ENCODE measurements around the gene ALOXE3. TPM values are rescaled to one million over a fixed set of nuclear protein-coding genes. Genes with fewer than 3 reads are reported as not detected.

ALOXE3 gene
- total RNA-seq, 2 experiments from 2014 or later = 0.81 to 0.91 TPM

DNA sequence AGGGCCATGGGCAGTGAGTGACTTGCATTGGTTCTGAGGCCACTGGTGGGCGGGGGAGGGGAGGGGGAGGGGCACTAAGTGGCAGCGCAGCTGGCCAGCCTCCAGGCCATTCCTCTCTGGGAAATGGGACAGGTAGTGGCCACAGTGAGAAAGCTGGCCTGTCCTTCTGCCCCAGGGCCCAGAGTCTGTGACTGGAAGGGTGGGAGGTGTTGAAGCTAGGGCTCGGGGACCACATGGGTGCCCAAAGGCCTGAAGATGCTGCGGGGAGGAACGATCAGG is 30.4 kb downstream of the ALOXE3 start:
- H3K4me3 Mint-ChIP-seq = no peak overlapping the region
- Histone ChIP-seq H3K27me3 (ENCODE audit: control insufficient read depth in 1 of 2, insufficient read depth in 2 of 2, low read length in 2 of 2) (peaks cover 4 to 8% of the 10 kb centered on the region in 2 experiments), H3K9me3 (ENCODE audit: control insufficient read depth in 1 of 2, insufficient read depth in 1 of 2, low read length in 2 of 2) (no peaks in the 10 kb centered on the region), H3K36me3 (ENCODE audit: insufficient read depth, low read length) (no peaks in the 10 kb centered on the region), H3K4me3 (ENCODE audit: low read length) (no peak overlapping the region), H3K27ac (ENCODE audit: low read depth in 1 of 2, low read length in 2 of 2) (no peak overlapping the region), H3K4me1 (ENCODE audit: insufficient read depth, low read length) (no peaks in the 10 kb centered on the region)
- H3K27ac Mint-ChIP-seq = no peak overlapping the region
- peaks cover 26% of the 10 kb centered on the region for H3K27me3 Mint-ChIP-seq
- intact Hi-C loops (cut with DNase I, micrococcal nuclease) = no loop called here
- DNase-seq = no peak
- CTCF ChIA-PET = interaction anchor here (1.8 kb wide), 1 partner anchor 14 kb away, joined by 6 read pairs; no protein-coding TSS in a partner anchor
- no peaks in the 10 kb centered on the region for H3K9me3 Mint-ChIP-seq
- ATAC-seq (ENCODE audit: poor library complexity) = no peak
- no peaks in the 10 kb centered on the region for H3K4me1 Mint-ChIP-seq (ENCODE audit: low read depth)
- no peaks in the 10 kb centered on the region for H3K36me3 Mint-ChIP-seq (ENCODE audit: low read depth)
- TF ChIP-seq, protein P1, sequence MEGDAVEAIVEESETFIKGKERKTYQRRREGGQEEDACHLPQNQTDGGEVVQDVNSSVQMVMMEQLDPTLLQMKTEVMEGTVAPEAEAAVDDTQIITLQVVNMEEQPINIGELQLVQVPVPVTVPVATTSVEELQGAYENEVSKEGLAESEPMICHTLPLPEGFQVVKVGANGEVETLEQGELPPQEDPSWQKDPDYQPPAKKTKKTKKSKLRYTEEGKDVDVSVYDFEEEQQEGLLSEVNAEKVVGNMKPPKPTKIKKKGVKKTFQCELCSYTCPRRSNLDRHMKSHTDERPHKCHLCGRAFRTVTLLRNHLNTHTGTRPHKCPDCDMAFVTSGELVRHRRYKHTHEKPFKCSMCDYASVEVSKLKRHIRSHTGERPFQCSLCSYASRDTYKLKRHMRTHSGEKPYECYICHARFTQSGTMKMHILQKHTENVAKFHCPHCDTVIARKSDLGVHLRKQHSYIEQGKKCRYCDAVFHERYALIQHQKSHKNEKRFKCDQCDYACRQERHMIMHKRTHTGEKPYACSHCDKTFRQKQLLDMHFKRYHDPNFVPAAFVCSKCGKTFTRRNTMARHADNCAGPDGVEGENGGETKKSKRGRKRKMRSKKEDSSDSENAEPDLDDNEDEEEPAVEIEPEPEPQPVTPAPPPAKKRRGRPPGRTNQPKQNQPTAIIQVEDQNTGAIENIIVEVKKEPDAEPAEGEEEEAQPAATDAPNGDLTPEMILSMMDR (IDR thresholded peaks at IDR 0.05) = no peak
- POLR2A ChIA-PET = interaction anchor here (0.8 kb wide), 1 partner anchor 86 kb away, joined by 3 read pairs; no protein-coding TSS in a partner anchor

DNA sequence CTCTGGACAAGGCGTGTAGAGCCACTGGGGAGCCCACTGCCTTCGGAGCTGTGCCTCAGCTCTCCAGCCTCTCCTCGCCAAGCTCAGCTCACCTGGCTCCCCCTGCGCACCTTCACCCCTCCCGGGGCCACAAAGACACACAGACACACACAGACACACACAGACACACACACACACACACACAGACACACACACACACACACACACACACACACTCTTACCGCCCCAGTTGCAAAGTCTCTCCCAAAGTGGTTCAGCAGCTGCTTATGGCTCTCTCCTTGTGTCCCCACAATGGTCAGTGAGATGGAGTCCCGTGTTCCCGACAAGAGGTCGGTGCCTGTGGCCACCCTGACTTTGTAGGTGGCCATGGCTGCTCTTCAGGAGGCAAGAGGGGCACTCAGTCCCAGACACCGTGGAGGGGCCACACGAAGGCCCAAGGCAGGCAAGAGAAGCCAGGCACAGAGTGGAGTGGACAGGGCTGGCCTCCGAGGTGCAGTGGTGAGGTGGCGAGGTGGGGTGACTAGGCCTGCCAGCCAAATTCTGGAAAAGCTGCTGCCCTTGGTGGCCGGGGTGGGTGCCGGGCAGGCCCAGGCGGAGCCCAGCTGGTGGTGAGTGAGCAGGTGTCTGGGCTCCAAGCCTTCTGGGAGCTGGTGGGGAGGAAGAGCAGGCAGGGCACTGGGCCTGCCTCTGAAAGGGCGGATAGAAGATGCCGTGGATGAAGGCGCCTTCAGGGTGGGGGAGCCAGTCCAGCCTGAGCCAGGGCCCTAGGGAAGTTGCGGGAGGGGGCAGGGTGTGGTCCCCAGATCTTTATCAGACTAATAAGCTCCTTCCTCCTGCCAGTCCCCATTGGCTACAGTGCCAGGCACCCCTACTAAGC is 31.0 kb downstream of the ALOXE3 start, which contains the start of gene ALOX12B:
ALOX12B (minus strand) TSS at position 642 of the 877 bp plus-strand sequence; CDS start at position 368, 274 bp downstream.
- Histone ChIP-seq H3K27ac (ENCODE audit: low read depth in 1 of 2, low read length in 2 of 2) (no peak within 1 kb of the TSS), H3K4me1 (ENCODE audit: insufficient read depth, low read length) (no peaks in the 10 kb centered on the region), H3K27me3 (ENCODE audit: control insufficient read depth in 1 of 2, insufficient read depth in 2 of 2, low read length in 2 of 2) (peaks cover 4 to 6% of the 10 kb centered on the region in 2 experiments), H3K4me3 (ENCODE audit: low read length) (no peak within 1 kb of the TSS), H3K9me3 (ENCODE audit: control insufficient read depth in 1 of 2, insufficient read depth in 1 of 2, low read length in 2 of 2) (no peaks in the 10 kb centered on the region), H3K36me3 (ENCODE audit: insufficient read depth, low read length) (no peaks in the 10 kb centered on the region)
- intact Hi-C loops (cut with DNase I, micrococcal nuclease) = no loop called here
- H3K4me1 Mint-ChIP-seq (ENCODE audit: low read depth) = no peaks in the 10 kb centered on the region
- H3K36me3 Mint-ChIP-seq (ENCODE audit: low read depth) = no peaks in the 10 kb centered on the region
- DNase-seq (no peak), ATAC-seq (ENCODE audit: poor library complexity) (no peak)
- ChIA-PET POLR2A (no interaction called here), CTCF (interaction anchor here (1.8 kb wide), 1 partner anchor 14 kb away, joined by 6 read pairs; no protein-coding TSS in a partner anchor)
- TF ChIP-seq, protein P1 (IDR thresholded peaks at IDR 0.05) = no peak
- H3K27me3 Mint-ChIP-seq = peaks cover 26% of the 10 kb centered on the region
- H3K4me3 Mint-ChIP-seq = no peak within 1 kb of the TSS
- H3K27ac Mint-ChIP-seq = no peak within 1 kb of the TSS
- no peaks in the 10 kb centered on the region for H3K9me3 Mint-ChIP-seq

DNA sequence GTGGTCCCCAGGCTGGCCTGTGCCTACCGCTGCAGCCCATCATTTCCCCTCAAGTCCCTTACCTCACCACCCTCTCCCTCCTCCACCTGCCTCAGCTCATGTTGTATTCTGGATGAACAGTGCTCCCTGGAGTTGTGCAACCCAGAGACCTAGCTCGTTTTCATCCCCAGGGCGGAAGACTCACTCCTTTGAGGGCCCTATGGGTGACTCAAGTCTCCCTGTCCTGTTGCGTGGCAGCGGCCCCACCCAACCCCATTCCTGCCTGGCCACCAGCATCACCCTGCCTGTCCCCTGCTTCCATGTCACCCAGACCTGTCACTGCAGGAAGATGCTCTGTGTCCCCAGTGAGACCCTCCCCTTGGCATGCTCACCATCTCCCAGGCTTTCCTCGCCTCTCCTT is 34.1 kb downstream of the ALOXE3 start:
- ATAC-seq (ENCODE audit: poor library complexity) = no peak
- no peaks in the 10 kb centered on the region for H3K27me3 ChIP-seq (ENCODE audit: control insufficient read depth in 1 of 2, insufficient read depth in 2 of 2, low read length in 2 of 2)
- TF ChIP-seq, protein P1 (IDR thresholded peaks at IDR 0.05) = no peak
- Mint-ChIP-seq H3K4me3 (no peak overlapping the region), H3K36me3 (ENCODE audit: low read depth) (peaks cover 2% of the 10 kb centered on the region), H3K4me1 (ENCODE audit: low read depth) (peaks cover 12% of the 10 kb centered on the region), H3K27me3 (peaks cover 16% of the 10 kb centered on the region), H3K9me3 (no peaks in the 10 kb centered on the region), H3K27ac (no peak overlapping the region)
- no peak for DNase-seq
- H3K4me1 ChIP-seq (ENCODE audit: insufficient read depth, low read length) = peaks cover 15% of the 10 kb centered on the region
- POLR2A ChIA-PET = no interaction called here
- intact Hi-C loops (cut with DNase I, micrococcal nuclease) = no loop called here
- H3K36me3 ChIP-seq (ENCODE audit: insufficient read depth, low read length) = no peaks in the 10 kb centered on the region
- CTCF ChIA-PET = interaction anchor here (0.5 to 1.6 kb wide), 3 partner anchors 11 to 110 kb away, joined by 3 to 5 read pairs (median 3); no protein-coding TSS in a partner anchor
- H3K4me3 ChIP-seq (ENCODE audit: low read length) = no peak overlapping the region
- no peak overlapping the region for H3K27ac ChIP-seq (ENCODE audit: low read depth in 1 of 2, low read length in 2 of 2)
- no peaks in the 10 kb centered on the region for H3K9me3 ChIP-seq (ENCODE audit: control insufficient read depth in 1 of 2, insufficient read depth in 1 of 2, low read length in 2 of 2)
